Measurements from ENCODE around the gene LAMC1.
A peak's percentile ranks its signal among the peaks of the same experiment; 100 is the strongest.

Gene LAMC1

DNA sequence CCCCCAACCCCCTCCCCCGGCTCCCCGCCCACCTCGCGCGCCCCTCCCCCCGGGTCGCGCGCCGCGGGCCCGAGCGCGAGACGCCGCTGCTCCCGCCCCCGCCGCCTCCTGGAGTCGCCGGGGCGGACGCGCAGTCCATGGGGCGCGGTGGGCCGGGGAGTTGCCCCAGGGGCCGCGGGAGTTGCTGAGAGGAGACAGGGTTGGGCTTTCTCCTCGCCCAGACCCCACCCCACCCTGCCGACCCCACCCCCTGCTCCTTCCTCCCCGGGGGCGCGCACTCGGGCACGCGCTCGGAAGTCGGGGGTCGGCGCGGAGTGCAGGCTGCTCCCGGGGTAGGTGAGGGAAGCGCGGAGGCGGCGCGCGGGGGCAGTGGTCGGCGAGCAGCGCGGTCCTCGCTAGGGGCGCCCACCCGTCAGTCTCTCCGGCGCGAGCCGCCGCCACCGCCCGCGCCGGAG lies at the start of gene LAMC1:
Gene LAMC1 (plus strand): TSS at position 275 of the 455 bp plus-strand sequence. CDS start 297 bp downstream, outside the sequence.
- peak; percentile 41 for DNase-seq

DNA sequence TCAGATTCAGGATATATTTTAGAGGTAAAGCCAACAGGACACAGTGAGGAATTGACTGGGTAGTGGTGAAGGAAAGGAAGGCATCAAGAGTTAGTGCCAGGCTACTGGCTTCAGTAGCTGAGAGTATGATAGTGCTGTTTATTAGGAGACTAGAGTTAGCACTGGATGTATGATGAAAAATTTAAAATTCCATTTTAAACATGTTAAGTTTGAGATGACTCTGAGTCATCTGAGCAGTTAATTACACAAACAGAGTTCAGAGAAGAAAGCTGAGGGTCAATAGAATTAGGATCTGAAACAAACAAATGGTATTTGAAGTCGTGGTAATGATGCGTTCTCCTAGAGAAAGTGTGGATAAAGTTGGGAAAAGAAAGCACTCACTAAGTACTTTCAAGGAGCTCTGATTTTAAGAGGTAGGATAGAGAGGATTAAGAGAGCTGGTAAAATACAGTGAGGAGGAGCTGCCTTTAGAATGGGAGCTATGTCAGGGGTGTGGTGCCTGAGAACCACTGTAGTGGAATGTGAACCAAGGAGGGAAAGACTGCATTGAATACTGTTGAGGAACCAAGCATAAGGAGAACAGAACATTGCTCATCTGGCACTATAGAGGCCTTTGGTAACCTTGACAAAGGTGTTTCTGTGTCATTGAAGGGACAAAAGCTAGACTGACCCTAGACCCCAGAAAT lies 48.6 kb upstream of the LAMC1 start:
- DNase-seq = no peak

GRCh38 chr1:182977480-182977879 lies 45.7 kb upstream of the LAMC1 start:
- DNase-seq = no peak

DNA sequence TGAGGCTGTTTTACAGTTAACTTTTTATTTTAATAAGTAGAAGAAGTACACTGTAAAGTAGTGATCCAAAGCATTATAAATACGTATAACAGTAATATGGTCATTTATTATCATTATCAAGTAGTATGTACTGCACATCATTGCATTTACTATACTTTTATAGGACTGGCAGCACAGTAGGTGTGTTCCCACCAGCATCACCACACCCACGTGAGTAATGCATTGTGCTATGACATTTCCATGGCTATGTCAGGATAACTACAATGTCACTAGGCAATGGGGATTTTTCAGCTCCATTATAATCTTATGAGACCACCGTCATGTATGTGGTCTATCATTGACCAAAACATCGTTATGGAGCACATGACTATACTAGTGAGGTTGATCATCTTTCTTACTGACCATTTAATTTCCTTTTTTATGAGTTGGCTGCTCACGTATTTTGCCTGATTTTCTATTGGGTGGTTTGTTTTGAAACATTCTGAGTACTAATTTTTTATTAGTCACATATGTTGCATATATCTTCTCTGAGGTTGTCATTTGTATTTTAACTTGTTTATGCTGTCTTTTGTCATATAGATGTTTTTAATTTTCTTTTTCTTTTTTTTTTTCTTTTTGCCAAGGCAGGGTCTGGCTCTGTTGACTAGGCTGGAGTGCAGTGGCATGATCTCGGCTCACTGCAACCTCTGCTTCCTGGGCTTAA lies 44.9 kb upstream of the LAMC1 start:
- no peak for DNase-seq

GRCh38 chr1:182984138-182984537 lies 39.1 kb upstream of the LAMC1 start:
- DNase-seq = no peak

DNA sequence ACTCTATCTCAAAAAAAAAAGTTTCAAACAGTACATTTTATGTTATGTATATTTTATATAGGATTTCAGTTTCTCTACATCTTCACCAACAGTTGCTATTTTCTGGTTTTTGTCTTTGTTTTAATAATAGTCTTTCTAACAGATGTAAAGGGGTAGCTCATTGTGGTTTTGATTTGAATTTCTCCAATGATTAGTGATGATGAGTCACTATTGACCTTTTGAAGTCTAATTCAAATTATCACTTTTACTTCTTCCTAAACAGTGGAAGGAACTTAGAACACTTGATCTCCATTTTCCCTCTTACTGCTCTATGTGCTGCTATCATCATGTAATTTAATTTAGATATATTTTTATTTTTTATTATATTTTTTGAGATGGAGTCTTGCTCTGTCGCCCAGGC lies 38.6 kb upstream of the LAMC1 start:
- DNase-seq = no peak

DNA sequence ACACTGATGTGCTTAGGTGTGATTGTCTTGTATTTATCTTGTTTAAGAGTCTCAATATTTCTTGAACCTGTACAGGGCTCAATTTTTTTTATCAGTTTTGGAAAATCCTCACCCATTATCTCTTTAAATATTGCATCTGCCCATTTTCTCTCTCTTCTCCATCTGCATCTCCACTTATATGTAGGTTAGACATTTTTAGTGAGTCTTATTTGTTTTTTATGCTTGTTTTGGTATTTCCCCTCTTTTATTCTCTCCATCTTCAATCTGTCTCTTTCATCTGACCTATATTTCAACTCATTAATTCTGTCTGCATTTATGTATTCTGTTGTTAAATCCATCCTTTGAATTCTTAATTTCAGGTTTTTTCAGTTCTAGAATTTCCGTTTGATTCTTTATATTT lies 37.3 kb upstream of the LAMC1 start:
- no peak for DNase-seq

GRCh38 chr1:182990413-182991144 lies 32.6 kb upstream of the LAMC1 start:
- no peak for DNase-seq

DNA sequence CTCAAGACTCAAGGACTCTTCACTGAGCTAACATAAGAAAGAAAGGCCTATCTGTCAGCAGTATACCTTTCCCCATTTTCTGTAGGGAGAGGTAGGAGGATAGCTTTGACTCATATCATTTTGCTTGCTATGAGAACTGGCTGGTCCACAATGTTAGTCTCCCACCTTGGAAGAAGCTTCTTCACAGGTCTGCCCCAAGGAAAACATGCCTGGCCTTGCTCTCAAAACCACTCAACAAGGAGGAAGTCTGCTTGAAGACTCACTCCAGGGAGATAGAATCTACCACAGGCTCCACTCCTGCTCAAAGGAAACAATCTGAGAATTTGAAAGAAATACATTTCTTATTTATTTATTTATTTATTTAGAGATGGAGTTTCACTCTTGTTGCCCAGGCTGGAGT lies 29.5 kb upstream of the LAMC1 start:
- DNase-seq = no peak

DNA sequence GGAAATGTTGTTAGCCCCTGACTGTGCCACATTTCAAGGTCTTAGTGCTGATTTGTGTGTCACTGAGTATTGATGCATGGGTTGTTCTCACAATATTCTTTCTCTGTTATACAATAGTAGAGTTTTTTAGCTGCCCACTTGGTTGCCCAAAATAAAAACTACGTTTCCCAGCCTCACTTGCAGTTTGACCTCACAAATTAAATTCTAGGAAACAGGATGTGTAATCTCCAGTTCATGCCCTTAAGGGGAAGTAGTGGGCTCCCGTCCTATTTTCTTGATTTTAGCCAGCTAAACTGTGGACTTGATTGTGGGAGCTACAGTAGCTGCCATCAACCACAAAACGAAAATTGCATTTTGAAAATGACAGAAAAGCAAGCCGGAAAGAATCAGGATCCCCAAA lies 27.3 kb upstream of the LAMC1 start:
- DNase-seq = no peak

DNA sequence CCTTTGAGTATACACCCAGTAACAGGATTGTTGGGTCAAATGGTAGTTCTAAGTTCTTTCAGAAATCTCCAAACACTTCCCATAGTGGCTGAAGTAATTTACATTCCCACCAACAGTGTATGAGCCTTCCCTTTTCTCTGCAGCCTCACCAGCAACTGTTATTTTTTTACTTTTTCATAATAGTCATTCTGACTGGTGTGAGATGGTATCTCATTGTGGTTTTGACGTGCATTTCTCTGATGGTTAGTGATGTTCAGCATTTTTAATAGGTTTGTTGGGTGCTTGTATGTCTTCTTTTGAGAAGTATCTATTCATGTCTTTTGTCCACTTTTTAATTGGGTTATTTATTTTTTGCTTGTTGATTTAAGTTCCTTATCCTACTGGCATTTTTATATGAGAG lies 26.4 kb upstream of the LAMC1 start:
- no peak for DNase-seq

- DNase-seq = no peak
These were observed 24.7 kb upstream of the LAMC1 start for GRCh38 chr1:182998482-182998881.

- no peak for DNase-seq
These were observed 22.9 kb upstream of the LAMC1 start for GRCh38 chr1:183000167-183000962.

DNA sequence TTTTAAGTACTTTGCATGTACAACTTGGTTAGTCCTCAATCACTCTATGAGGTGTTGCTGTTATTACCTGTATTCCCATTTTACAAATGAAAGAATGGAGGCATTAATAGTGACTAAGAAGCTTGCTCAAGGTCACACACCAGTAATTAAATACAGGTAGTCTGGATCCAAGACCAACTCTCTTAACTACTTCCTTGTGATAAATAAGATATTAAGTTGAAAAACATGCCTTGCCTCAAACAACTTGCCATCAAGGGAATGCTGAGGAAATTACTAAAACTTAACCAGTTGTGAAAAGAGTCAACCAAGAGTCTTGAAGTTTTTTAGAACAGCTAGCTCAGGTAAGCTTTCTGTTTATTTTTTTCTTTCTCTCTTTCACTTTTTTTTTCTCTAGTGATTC lies 21.0 kb upstream of the LAMC1 start:
- no peak for DNase-seq

- DNase-seq = no peak
These were observed 20.4 kb upstream of the LAMC1 start for GRCh38 chr1:183002797-183003196.

- DNase-seq = no peak
These were observed 20.0 kb upstream of the LAMC1 start for GRCh38 chr1:183003203-183003602.

DNA sequence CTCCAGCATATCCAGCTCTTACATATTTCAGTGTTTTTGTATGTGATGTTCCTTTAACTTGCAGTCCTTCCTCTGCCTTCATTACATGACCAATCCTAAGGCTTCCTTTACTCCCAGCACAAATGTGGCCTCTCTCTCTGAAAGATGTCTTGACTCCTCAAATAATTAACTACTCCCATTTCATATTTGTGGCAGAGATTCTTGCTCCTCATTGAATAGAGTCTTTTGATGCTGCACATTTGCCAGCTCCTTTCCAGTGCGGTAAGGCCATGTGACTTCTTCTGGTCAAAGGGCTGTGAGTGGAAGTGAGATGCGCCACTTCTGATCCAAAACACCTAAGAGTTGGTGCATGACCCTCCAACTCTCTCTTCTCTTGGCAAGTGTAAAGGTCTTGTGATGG lies 19.1 kb upstream of the LAMC1 start:
- DNase-seq = no peak

GRCh38 chr1:183011859-183012258 lies 11.4 kb upstream of the LAMC1 start:
- DNase-seq = no peak

- DNase-seq = no peak
These were observed 10.8 kb upstream of the LAMC1 start for GRCh38 chr1:183012301-183012994.

- DNase-seq = no peak
These were observed 4.0 kb upstream of the LAMC1 start for GRCh38 chr1:183019139-183019740.

GRCh38 chr1:183019860-183020259 lies 3.4 kb upstream of the LAMC1 start:
- no peak for DNase-seq
